HG02610 (cell line): Measurements from ENCODE around the gene EYA4.
"Not testable (repeated sequence)": the region's sequence is repeated elsewhere in the genome, so short reads cannot be mapped to it uniquely, and the experiment has no call there.

Experiments
- ATAC-seq: cut with Tn5 transposase; IDR thresholded peaks from one replicate; pipeline ENCODE4 v1.9.1; 2021; ENCODE audit warnings: mild to moderate bottlenecking, moderate library complexity; ENCODE audit not compliant: unreplicated experiment

Gene EYA4

DNA sequence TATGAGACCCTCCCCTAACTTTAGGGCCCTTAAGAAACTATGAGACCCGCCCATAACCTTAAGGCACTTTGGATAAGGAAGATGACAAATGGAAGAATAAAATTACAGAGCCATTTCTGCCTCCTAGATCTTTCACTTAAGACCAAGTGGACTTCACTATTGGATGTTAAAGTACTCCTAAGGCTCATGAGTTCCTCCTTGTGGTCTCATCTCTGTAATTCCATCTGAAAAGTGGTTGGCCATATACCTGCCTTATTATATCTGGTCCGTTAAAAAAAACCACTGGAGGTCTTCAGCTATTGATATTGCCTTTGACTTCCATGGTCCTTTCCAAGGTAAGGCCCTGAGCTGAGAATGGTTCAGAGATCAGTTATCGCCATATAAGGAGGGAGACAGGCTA, 310.3 kb downstream of the EYA4 start:
- ATAC-seq: no peak

- ATAC-seq: no peak
Observed at GRCh38 chr6:133551847-133552341, 310.7 kb downstream of the EYA4 start.

DNA sequence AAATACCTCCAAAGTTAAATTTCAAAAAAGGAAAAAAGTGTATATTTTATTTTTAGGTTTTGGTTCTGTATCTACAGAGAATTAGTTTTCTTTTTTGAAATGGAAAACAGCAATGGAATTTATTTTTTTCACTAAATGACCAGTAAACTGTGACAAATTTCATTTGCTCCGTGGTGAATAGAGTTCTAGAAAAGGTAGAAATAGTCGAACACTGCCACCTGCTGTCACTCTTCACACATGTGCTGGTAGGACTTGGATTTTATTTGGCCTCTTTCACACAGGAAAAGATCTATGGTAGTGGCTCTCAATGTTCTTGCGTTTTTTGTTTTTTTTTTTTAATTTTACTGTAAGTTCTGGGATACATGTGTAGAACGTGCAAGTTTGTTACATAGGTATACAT, 312.5 kb downstream of the EYA4 start:
- peak; percentile 73 for ATAC-seq

- not testable (repeated sequence) for ATAC-seq
Observed at GRCh38 chr6:133554121-133554520, 313.0 kb downstream of the EYA4 start.

- no peak for ATAC-seq
Observed at GRCh38 chr6:133555685-133556084, 314.5 kb downstream of the EYA4 start.

DNA sequence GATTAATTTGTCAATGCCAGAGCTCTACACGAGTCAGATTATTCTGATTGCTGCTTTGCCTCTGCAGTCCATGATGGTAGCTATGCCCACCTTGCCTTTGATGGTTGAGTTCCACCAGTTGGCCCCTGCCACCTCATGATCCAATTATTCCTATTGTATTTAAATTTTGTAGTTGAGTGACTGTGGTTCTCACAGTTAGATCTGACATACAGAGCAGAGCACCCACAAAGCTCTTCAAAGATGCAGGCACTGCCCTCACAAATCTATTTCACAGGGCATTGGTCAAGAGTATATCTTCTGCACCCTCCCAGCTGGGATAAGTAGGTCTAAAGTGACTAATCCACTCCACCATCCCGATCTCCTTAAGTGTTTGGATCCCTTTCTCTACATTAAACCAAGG, 318.8 kb downstream of the EYA4 start:
- no peak for ATAC-seq

GRCh38 chr6:133567636-133568035, 326.5 kb downstream of the EYA4 start:
- no peak for ATAC-seq

DNA sequence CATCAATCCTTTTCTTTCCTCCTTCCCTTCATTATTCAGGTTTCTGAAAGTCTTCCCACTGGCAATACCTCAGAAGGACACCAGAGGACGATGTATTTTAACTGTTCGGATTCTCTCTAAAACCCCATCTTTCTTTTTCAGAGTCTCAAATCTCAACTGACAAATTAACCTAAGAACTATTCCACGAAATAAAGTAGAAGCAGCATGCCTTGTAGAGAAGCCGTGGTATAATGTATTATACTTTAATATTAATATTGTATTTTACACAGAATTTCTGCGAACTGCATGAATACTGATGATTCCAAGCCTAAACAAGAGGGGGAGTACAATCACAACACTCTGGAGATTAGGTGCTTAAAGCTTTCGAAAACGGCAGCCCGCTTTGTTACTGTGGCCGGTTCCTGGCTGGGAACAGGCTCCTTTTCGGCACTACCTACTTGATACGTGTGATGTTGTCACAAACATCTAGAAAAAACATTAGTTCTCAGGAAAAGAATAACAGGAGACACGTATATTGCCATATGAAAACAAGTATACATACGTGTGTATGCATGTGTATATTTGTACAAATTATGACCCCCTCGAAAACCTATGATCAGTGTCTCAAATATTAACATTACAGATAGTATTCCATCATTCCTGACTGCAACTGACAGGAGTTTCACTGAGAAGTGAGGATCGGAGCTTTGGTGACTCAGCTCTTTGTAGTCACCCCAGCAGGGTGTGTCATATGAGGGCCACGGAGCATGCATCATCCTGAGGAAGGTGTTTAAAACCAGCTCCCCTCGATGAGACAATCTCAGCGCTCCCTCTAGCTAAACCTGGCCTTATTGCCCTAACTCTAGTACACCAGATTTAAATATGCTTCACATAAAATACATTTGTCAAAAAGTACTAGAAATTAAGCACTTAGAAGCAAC, 328.1 kb downstream of the EYA4 start:
- ATAC-seq: peak; percentile 69

GRCh38 chr6:133571681-133572080, 330.5 kb downstream of the EYA4 start:
- no peak for ATAC-seq

- no peak for ATAC-seq
Observed at GRCh38 chr6:133577851-133578250, 336.7 kb downstream of the EYA4 start.
